SW480 (cell line): ENCODE data around the gene ANO4.
"Not testable (repeated sequence)": the region's sequence is repeated elsewhere in the genome, so short reads cannot be mapped to it uniquely, and the experiment has no call there.

Experiments used
- DNase-seq: peaks from one replicate; pipeline ENCODE4 v3.0.0-alpha.2; 2016; ENCODE audit warnings: low spot score

Gene ANO4

DNA sequence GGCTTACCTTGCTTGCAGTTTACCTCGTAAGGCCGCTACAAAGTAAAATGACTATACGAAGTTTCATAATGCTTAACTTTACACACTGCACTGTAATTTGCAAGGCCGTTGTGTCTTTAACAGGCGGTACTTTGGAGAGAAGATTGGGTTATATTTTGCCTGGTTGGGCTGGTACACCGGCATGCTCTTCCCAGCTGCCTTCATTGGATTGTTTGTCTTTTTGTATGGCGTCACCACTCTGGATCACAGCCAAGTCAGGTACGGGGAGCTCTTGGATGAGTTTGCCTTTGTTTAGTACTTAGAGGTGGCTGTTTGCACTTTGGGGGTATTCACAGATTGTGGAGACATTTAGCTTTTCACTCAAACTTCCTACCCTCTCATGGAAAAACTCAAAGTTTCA lies 247.6 kb downstream of the ANO4 start:
- no peak for DNase-seq

DNA sequence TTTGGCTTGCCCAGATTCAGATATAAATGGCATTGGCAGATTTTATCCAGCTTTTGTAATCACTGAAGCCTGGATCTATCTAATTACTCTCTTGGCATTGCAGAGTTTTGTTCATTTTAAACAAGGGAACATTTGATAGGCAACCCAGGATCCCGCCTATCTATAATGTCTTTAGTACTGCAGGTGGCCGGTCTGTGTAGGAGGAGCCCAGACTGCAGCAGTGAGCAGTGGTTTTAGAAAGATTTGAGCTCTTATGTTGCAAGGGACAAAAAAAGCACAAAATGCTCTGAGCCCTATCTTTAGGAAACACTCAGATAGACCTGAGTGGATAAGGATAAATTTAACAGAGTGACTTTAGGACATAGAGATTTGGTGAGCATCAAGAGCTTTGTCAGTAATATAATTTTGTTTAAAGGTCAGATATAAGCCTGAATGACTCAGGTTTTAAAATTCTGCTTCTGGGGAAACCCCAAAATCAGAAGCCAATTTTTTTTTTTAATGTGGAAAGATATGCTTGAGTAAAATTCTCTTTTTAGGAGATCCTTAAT lies 250.0 kb downstream of the ANO4 start:
- no peak for DNase-seq

DNA sequence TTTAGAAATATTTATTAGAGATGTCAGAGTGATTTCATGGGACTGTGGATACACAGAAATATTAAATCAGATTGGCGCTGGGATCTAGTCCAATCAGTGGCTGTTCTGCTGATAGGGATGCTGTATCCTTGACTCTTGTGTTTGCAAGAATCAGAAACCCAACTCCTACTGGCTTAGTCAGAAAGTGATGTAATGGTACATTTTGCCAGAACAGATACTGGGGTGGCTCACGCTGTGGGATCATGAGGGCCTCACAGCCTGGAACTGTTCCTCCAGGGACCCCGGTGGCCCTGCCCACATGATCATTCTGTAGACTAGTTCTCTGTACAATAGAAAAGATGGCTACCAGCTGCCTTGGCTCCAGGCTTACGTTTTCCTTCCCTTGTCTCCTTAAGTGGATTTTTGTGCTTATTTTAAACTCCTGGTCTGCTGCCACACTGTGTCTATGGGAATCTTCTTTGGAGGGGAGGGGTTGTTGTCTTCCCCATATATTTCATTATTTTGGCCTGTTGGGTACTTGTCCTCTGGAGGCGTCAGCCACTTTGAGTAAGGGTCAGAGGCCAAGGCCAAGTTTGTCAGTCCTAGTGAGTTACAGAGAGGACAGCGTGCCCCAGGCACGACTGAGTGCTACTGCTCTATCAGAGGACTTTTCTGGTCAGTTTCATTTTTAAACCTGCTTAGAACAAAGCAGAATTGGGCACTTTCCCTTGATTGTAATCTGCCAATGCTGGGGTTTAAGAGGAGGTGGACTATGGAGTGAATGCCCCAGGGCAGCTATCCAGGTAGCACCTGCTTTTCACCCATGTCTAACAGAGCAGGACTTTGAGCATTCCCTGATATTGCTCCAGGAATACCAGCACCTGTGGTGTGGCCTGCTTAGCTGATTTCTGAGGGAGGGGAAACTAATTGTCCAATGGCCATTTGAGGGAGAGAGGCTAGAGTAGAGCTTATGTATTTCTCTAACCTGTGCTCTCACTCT lies 251.2 kb downstream of the ANO4 start:
- no peak for DNase-seq

GRCh38 chr12:101047652-101048051 lies 253.1 kb downstream of the ANO4 start:
- no peak for DNase-seq

GRCh38 chr12:101050631-101051030 lies 256.1 kb downstream of the ANO4 start:
- DNase-seq = no peak

GRCh38 chr12:101051151-101051550 lies 256.6 kb downstream of the ANO4 start:
- no peak for DNase-seq

GRCh38 chr12:101051901-101052550 lies 257.4 kb downstream of the ANO4 start:
- peak; percentile 90 for DNase-seq

DNA sequence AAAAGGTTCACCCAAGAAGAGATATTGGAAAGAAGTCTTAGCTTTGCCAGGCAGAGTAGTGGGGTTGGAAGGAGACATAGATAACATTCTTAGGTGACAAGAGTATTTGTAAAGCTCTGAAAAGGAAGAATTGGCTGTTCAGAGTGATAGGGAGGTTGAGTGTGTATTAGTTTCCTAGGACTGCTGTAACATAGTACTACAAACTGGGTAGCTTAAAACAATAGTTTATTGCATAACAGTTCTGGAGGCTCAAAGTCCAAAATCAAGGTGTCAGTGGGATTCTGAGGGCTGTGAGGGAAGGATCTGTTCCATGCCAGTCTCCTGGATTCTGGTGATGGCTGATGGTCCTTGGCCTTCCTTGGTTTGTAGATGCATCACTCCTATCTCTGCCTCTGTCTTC lies 258.6 kb downstream of the ANO4 start:
- DNase-seq = no peak

DNA sequence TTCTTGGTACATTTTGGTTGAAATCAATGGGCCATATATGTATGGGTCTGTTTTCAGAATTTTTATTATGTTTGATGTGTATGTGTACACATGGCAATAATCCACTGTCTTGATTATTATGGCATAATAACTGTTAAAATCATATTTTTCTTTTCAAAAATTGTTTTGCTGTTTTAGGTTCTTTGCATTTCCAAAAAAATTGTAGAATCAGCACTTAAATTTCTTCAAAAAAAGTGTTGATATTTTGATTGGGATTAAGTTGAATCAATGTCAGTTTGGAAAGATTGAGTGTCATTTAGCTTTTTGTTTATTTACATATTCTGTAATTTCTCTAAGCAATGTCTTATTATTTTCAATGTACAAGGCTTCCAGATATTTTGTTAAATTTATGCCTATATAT lies 261.4 kb downstream of the ANO4 start:
- no peak for DNase-seq

- not testable (repeated sequence) for DNase-seq
These were observed 267.9 kb downstream of the ANO4 start for GRCh38 chr12:101062508-101062907.

GRCh38 chr12:101064721-101065120 lies 270.1 kb downstream of the ANO4 start:
- DNase-seq = no peak

- no peak for DNase-seq
These were observed 271.9 kb downstream of the ANO4 start for GRCh38 chr12:101066489-101066888.

- no peak for DNase-seq
These were observed 273.8 kb downstream of the ANO4 start for GRCh38 chr12:101068402-101068801.

DNA sequence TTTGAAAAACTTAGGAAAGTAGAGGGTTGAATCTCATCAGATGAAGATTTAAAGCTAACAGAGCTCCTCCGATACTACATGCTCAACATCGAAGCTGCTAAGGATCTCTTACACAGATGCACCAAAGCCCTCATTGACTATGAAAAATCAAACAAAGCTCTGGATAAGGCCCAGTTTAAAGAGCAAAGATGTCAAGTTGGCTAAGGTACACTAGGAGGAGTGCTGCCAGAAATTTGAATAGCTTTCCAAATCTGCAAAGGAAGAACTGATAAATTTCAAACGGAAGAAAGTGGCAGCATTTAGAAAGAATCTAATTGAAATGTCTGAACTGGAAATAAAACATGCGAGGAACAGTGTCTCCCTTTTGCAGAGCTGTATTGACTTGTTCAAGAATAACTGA lies 274.3 kb downstream of the ANO4 start:
- no peak for DNase-seq

DNA sequence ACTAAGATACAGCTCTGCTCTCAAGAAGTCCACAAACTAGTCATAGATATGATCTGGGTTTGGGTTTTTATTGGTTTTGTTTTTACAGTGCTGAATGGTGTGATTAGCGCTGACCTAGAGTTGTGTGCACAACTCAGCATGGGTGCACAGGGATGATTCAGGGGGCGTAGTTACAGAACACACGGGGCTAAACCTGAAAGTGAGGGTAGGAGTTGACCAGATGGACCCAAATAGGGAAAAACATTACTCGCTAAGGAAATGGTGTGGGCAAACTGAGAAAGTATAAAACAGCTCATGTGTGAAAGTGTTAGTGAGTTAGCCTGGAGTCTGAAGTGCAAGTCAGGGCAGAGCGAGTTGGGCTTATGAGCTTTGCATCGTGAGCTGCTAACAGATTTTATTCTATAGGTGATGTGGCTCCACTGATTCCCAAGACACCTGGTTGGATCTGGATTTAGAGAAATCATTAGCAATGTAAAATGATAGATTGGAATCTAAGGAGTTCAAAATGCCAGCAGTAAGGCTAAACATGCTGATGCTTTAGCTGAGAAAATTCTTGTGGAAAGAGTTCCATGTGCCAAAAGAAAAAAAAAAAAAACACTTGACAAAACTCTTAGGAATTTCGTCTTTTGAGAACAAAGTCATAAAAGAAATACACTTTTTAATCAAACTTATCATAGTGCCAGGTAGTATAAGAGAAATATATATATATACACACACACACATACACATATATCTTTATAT lies 280.5 kb downstream of the ANO4 start:
- DNase-seq = no peak

- DNase-seq = no peak
These were observed 282.3 kb downstream of the ANO4 start for GRCh38 chr12:101076921-101077320.

- no peak for DNase-seq
These were observed 283.4 kb downstream of the ANO4 start for GRCh38 chr12:101077791-101078528.

DNA sequence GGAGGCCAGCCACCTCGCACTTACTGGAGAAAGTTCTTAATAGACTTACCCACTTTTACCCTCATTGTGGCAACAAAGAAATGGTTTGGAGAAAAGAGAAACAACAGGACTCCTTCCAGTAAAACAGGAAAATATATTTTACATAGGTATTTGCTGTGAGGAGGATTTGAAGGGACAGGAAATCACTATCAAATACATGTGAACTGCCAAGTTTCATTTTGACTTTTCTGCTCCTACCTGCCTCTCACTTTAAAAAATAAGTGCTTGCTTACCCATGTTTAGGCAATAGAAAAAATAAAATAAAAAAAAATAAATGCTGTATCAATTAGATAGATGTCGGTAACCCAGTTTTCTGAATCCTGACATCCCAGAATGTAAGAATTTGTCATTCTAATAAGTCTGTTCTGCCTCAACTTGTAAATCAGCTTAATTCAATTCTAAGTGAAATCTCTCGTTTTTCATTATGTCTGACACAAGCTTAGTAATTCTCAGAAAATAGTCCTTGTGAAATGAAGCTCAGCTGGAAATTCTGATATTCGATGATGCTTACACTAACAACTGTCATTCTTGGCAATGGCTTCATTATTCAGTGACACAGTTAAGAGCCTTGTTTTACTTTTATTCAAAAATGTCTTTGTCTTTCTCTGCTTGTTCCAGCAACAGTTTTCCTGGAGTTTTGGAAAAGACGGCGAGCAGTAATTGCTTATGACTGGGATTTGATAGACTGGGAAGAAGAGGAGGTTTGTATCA lies 284.1 kb downstream of the ANO4 start:
- no peak for DNase-seq

GRCh38 chr12:101082706-101083105 lies 288.1 kb downstream of the ANO4 start:
- no peak for DNase-seq

DNA sequence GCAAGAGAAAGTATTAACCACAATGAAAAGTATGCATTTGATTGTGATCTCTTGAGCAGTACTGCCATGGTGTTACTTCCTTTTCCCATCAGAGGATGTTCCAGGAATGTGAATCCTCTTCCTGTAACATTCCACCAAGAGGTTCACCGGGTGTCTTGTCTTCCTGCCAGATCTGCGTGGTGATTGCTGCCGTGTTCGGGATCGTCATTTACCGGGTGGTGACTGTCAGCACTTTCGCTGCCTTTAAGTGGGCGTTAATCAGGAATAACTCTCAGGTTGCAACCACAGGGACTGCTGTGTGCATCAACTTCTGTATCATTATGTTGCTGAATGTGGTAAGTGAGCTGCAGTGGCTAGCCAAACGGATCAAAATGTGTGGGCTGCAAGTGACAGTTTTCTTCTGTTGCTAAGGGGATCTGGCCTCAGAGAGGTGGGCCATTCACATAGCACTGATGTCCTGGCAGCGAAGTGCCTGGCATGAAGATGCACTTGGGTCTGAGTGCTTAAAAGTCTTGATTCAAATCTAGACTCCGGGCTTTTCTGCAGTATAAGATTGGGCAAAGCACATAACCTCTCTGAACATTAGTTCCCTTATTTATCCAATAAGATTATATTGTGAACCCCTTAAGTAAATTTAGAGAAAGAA lies 292.0 kb downstream of the ANO4 start:
- DNase-seq = peak; percentile 39
